Thoracic aorta (tissue), 2 donors: ENCODE data around the gene PDE7B. TPM values are rescaled to one million over a fixed set of nuclear protein-coding genes. Genes with fewer than 3 reads are reported as not detected.

Source experiments
- ATAC-seq: fragments of 150-250 bp; one replicate; pipeline ENCODE4 v1.8.0; 2017; ENCODE audit warnings: low read depth; ENCODE audit not compliant: insufficient number of reproducible peaks, low FRiP score
- DNase-seq: peaks from one replicate; pipeline ENCODE4 v3.0.0-alpha.2; 2020; ENCODE audit warnings: low spot score
- H3K27ac ChIP-seq, 2 donors: fragments of 200-600 bp; sonication (generic); 1 replicate in 1 of 2; 2 replicates in 1 of 2; pipeline ENCODE4 v1.5.1; 2016; ENCODE audit warnings: mild to moderate bottlenecking in 2 of 2, moderate library complexity in 2 of 2
- H3K27me3 ChIP-seq: fragments of 200-600 bp; sonication (generic); replicated peaks from 2 replicates; pipeline ENCODE4 v1.6.0; 2016; ENCODE audit warnings: mild to moderate bottlenecking; ENCODE audit not compliant: insufficient read depth
- H3K36me3 ChIP-seq: fragments of 200-600 bp; sonication (generic); one replicate; pipeline ENCODE4 v1.5.1; 2016
- H3K4me1 ChIP-seq, 2 donors: fragments of 200-600 bp; sonication (generic); 1 replicate in 1 of 2; 2 replicates in 1 of 2; pipeline versions ENCODE4 v1.5.1 to v1.6.0; 2016; ENCODE audit warnings: low read depth in 2 of 2, mild to moderate bottlenecking in 1 of 2; ENCODE audit not compliant: control insufficient read depth in 1 of 2
- H3K4me3 ChIP-seq: fragments of 200-600 bp; sonication (generic); 2 replicates; pipeline ENCODE4 v1.5.1; 2016; ENCODE audit warnings: mild to moderate bottlenecking
- H3K9me3 ChIP-seq: fragments of 200-600 bp; sonication (generic); 2 replicates; pipeline ENCODE4 v1.5.1; 2016
- CTCF ChIP-seq: fragments of 200-600 bp; sonication (generic); IDR thresholded peaks from one replicate; pipeline ENCODE4 v1.5.1; 2019; ENCODE audit warnings: antibody characterized with exemption
- total RNA-seq, 2 donors: library from RNA; depleted of rRNA; stranded (reverse); fragments of >200 nt; gene quantifications; one replicate each; pipeline versions ENCODE4 v1.1.0 to v1.2.3, GENCODE V29; 2016

The PDE7B gene
- total RNA-seq, 2 donors from 2014 or later = 2.6 to 13.2 TPM

- ATAC-seq (no peak), DNase-seq (no peak)
- no peaks in the 10 kb centered on the region for H3K36me3 ChIP-seq
- no peak overlapping the region for H3K27ac ChIP-seq
- no peaks in the 10 kb centered on the region for H3K4me1 ChIP-seq
- no peaks in the 10 kb centered on the region for H3K9me3 ChIP-seq
- no peaks in the 10 kb centered on the region for H3K27me3 ChIP-seq
- no peak for TF ChIP-seq CTCF
- H3K4me3 ChIP-seq = no peak overlapping the region
Observed at GRCh38 chr6:136161950-136162349, 310.4 kb downstream of the PDE7B start.

GRCh38 chr6:136163260-136163659, 311.8 kb downstream of the PDE7B start:
- Histone ChIP-seq H3K4me3 (no peak overlapping the region), H3K36me3 (no peaks in the 10 kb centered on the region)
- TF ChIP-seq CTCF = no peak

GRCh38 chr6:136166815-136167214, 315.3 kb downstream of the PDE7B start:
- Histone ChIP-seq H3K36me3 (no peaks in the 10 kb centered on the region), H3K27me3 (no peaks in the 10 kb centered on the region), H3K9me3 (no peaks in the 10 kb centered on the region), H3K27ac (no peak overlapping the region), H3K4me3 (no peak overlapping the region), H3K4me1 (no peaks in the 10 kb centered on the region)
- no peak for DNase-seq
- no peak for ATAC-seq
- TF ChIP-seq CTCF = no peak

More at GRCh38 chr6:136163260-136163659, 311.8 kb downstream of the PDE7B start:
- H3K4me1 ChIP-seq = no peaks in the 10 kb centered on the region
- H3K27ac ChIP-seq = no peak overlapping the region
- H3K9me3 ChIP-seq = no peaks in the 10 kb centered on the region
- H3K27me3 ChIP-seq = no peaks in the 10 kb centered on the region
- no peak for DNase-seq
- ATAC-seq = no peak

GRCh38 chr6:136169394-136170148, 318.1 kb downstream of the PDE7B start:
- Histone ChIP-seq H3K4me3 (no peak overlapping the region), H3K36me3 (no peaks in the 10 kb centered on the region), H3K27ac (no peak overlapping the region), H3K9me3 (no peaks in the 10 kb centered on the region), H3K4me1 (no peaks in the 10 kb centered on the region), H3K27me3 (no peaks in the 10 kb centered on the region)
- DNase-seq = no peak
- no peak for ATAC-seq
- TF ChIP-seq CTCF = no peak

- H3K27me3 ChIP-seq = no peaks in the 10 kb centered on the region
- ATAC-seq (no peak), DNase-seq (no peak)
- H3K4me1 ChIP-seq = no peaks in the 10 kb centered on the region
- TF ChIP-seq CTCF = no peak
- H3K27ac ChIP-seq = no peak overlapping the region
- no peaks in the 10 kb centered on the region for H3K36me3 ChIP-seq
- H3K9me3 ChIP-seq = no peaks in the 10 kb centered on the region
- H3K4me3 ChIP-seq = no peak overlapping the region
Observed at GRCh38 chr6:136171231-136171630, 319.7 kb downstream of the PDE7B start.
